ENCODE results near the gene MSMO1. TPM values are rescaled to one million over a fixed set of nuclear protein-coding genes. Genes with fewer than 3 reads are reported as not detected.

The MSMO1 gene
- total RNA-seq, 1 donor from 2014 or later, result 104 TPM

DNA sequence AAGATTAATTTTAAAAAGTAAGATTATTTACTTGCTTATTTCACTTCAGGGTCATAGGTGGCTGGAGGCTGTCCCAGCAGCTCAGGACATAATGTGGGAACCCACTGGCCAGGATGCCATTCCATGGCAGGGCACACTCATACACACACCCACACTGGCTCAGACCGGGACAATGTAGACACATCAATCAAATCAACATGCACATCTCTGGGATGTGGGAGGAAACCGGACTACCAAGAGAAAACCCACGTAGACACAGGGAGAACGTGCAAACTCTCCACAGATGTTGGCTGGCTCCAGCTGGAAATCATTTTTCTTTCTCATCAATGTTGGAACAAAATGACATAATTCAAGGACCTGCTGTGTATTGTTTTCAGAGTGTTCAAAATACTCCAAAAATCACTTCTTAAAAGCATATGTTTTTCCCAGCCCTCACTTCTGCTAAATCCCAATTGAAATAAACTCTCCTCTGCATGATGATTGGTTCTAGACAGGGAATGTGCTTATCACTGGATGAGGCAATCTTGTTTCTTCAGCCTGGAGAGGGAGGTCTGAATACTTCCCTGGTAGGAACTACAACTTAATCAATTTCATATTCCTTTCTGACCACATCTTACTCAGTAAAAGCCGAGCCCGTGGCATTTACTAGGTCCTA, 32.7 kb downstream of the MSMO1 start:
- DNase-seq (ENCODE audit: low spot score), result no peak

DNA sequence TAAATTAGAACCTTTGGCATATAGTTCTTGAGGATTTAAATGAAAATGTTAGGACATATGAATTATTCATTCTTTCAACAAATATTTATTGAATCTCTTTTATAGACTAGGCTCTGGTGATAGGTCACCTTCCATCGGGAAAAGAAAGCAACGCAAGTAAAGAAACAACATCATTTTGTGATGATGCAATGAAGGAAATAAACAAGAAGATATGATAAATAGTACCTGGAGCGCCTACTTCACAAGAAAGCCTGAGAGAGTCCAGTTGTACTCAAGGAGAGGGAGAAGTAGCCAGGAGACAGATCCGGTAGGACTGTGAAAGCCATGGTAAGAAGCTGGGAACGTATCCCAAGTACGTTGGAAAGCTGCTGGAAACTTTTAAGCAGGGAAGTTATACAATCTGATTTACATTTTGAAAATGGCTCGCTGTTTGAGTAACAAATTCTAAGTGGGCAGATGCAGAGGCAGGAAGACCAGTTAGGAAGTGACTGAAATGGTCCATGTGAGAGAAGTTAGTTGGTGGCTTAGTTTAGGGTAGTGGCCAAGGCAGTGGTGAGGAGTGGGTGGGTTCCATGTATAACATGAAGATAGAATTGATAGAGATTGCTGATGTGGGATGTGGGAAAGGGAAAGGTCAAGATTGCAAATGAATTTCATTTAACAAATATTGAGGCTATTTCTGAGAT, 33.7 kb downstream of the MSMO1 start:
- DNase-seq (ENCODE audit: low spot score), result no peak

DNA sequence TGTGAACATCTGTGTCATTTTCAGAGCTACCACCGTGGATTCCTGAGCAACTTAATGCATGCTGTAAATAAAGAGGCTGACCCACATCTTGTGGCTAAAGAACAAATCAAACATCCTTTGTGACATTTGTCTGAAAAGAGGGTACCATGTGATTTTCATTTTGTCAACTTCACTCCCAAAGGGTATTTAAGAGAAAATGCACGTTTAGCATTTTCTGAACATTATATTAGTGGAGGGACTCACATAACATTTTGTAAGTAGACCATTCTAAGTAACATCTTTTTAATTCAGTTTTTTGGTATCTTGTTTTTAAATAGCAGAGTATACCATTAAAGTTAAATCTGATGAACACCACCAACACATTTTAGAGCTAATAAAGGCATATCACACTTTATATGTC, 34.3 kb downstream of the MSMO1 start:
- no peak for DNase-seq (ENCODE audit: low spot score)

DNA sequence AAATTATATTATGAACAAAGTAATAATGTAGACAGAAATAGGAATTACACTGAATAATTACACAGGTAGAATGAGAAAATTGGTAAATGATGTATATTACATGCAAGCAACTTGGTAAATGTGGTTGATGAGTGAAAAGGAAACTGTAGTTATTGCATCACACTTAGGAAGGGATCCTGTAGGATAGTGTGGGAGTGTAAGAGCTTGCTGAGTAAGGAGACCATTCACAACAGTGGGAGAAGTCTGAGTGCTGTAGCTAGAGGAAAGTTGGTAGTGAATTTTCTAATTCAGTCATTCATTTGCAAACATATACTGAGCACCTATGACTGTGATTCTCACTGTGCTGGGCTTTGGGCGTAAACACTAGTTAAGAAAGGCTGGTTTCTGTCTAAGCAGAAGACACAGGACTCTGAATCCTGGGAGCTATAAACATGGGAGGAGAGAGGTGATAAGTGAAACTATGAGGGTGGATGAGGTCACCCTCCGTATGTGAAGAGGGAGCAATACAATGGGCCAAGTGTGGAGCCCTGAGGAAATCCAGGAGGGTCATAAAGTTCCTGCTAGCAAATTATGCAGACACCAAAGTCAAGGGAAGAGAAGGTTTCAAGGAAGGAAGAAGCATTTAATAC, 37.1 kb downstream of the MSMO1 start:
- DNase-seq (ENCODE audit: low spot score), result no peak

DNA sequence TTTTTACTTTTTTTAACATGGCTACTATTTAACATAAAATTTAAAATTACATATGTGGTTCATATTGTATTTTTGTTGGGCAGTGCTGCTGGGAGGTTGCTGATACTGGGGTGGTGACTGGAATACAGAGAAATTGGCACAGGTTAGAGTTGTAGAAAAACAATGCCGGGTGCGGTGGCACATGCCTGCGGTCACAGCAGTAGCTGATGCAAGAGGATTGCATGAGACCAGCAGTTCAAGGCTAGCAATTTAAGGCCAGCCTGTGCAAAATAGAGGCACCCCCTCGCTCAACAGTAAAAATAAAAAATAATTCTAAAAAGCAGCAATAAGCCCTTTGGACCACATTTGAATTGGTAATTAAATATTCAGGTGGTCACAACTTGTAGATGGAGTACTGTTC, 39.6 kb downstream of the MSMO1 start:
- no peak for DNase-seq (ENCODE audit: low spot score)

DNA sequence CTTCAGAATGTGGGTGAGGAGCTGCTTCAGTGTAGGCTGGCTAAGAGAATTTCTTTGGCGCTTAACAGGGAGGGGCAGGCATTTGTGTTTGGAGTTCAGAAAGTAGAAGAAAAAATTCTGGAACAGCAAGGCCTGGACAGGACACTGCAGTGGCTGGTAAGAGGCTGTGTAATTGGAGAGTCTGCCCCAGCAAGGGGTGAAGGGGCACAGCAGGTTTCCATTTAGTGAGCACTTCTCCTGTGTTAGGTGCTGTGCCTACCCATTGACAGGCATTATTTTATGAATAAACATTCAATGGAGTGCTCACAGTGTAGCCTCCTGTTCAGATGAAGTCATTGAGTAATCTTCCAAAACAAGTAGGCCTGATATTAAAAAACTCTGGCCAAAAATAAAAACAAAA, 40.6 kb downstream of the MSMO1 start:
- DNase-seq (ENCODE audit: low spot score), result no peak

DNA sequence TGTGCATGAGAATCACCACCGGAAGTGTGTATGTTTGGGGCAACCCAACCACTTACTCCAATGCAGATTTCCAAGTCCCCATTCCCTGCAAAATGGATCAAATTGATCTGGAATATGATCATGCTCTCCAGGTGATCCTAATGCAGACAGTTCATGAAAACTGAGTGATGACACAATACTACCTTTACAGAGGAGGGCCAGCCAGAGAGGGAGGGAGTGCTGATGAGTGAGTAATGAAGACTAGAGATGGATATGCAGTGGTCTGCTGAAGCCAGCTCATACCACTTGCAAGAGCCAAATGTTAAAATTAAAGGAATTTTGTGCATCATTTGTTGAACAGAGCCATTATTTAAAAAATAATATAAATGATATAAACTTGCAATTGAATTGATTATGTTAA, 41.1 kb downstream of the MSMO1 start:
- no peak for DNase-seq (ENCODE audit: low spot score)

DNA sequence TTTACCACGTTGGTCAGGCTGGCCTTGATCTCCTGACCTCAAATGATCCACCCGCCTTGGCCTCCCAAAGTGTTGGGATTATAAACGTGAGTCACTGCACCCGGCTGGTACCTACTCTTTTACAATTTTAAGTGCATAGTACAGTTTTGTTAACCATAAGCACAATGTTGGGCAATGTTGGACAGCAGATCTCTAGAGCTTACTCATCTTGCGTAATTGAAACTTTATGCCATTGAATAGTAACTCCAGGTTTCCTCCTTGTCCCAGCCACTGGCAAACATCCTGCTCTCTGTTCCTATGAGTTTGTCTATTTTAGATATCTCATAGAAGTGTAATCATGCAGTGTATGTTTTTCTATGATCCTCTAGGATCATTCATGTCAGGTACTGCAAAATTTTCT, 42.1 kb downstream of the MSMO1 start:
- DNase-seq (ENCODE audit: low spot score), result no peak

DNA sequence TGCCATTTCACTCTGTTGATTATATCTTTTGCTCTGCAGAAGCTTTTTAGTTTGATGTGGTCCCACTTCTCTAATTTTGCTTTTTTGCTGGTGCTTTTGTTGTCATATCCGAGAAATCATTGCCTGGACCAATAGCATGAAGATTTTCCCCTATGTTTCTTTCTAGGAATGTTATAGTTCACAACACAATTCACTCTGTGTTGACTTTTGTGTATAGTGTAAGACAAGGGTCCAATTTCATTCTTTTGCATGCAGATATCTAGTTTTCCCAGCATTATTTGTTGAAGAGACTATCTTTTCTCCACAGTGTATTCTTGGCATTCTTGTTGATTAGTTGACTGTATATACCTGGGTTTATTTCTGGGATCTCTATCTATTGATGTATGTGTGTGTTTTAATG, 43.1 kb downstream of the MSMO1 start:
- no peak for DNase-seq (ENCODE audit: low spot score)

DNA sequence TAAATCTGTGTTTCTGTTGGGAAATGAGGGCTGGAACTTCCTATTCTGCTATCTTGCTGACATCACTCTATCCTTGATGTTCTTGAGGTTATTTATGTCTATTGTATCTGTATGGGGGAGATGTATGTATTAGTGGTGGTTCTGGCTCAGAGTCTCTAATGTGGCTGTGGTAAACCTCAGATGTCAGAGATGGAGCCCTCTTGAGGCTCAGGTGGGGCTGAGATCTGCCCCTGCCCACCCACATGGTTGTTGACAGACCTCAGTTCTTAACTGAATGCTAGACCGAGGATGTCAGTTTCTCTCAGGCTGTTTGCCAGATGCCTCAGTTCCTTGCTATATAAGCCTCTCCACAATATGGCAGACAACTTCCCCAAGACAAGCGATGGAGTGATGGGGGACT, 48.0 kb downstream of the MSMO1 start:
- DNase-seq (ENCODE audit: low spot score), result no peak

DNA sequence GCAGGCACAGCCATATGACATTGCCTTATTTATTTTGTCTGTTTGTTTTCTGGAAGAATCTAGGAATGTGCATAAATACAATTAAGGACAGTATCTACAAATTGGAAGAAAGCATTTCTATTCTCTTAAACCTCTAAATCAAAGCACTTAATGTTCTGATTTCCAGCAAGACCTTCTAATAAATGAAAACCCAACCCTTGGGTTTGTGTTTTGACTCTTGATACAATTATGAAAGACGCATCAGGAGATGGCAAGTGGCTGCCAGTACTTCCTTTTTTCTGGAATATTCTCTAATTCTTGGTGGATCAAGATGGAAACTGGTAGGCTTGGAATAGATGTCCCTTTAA, 50.9 kb downstream of the MSMO1 start:
- no peak for DNase-seq (ENCODE audit: low spot score)

DNA sequence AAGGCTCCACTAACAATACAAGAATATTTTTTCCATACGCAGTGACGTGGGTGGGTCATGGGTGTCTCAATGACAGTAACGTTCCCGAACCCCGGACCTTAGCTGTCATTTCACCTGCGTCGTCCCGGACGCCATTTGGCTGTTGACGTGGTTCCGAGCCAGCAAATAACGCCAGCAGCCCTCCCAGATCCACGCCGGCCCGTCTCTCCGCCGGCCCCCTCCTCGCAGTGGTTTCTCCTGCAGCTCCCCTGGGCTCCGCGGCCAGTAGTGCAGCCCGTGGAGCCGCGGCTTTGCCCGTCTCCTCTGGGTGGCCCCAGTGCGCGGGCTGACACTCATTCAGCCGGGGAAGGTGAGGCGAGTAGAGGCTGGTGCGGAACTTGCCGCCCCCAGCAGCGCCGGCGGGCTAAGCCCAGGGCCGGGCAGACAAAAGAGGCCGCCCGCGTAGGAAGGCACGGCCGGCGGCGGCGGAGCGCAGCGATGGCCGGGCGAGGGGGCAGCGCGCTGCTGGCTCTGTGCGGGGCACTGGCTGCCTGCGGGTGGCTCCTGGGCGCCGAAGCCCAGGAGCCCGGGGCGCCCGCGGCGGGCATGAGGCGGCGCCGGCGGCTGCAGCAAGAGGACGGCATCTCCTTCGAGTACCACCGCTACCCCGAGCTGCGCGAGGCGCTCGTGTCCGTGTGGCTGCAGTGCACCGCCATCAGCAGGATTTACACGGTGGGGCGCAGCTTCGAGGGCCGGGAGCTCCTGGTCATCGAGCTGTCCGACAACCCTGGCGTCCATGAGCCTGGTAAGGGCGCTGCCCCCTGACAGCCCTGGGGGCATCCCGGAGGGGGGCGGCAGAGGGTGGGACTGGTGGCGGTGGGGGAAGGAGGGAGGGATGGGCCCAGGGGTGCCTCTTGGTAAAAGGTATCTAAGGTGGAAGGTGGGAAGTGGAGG, 51.5 kb downstream of the MSMO1 start, which contains the start of gene CPE:
Gene CPE, plus strand, starts transcription at position 264 of the 933 bp plus-strand sequence. Its CDS starts 214 bp downstream, at position 478.
- DNase-seq (ENCODE audit: low spot score), result peak; percentile 71

DNA sequence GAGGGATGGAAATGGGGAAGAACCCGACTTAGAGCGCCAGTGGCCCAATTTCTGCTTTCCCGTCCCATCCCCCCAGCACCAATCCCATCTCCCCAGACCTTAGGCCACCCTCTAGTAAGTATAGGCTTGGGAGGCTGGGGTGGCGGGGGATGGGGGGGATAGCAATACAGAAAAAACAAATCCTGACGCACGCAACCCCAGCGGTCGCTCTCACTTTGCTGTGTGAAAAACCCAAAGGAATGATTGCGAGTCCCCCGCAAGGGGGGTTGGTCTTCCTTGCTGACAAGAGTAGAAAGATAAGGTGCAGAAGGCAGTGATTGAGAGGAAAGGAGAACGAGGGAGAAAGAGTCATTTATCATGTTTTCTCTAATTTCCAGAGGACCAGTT, 52.2 kb downstream of the MSMO1 start:
- DNase-seq (ENCODE audit: low spot score), result peak; percentile 17

DNA sequence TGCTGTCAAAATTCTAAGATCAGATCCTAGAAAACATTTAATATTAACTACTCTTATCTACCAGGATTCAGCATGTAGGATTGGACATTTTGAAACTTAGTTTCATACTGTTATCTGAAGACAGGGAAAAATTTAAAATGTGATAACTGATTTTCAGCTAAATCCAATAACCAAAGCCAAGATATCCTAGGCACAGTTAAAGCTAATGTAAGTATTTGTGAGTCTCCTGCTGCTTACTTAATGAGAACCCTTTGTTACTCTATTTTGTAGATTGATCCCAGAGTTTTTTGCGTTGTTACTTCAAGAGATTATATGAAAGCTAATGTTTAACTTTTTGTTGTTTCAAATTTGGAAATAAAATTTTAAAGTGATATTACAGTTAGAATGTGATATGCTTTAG, 53.3 kb downstream of the MSMO1 start:
- DNase-seq (ENCODE audit: low spot score), result no peak

DNA sequence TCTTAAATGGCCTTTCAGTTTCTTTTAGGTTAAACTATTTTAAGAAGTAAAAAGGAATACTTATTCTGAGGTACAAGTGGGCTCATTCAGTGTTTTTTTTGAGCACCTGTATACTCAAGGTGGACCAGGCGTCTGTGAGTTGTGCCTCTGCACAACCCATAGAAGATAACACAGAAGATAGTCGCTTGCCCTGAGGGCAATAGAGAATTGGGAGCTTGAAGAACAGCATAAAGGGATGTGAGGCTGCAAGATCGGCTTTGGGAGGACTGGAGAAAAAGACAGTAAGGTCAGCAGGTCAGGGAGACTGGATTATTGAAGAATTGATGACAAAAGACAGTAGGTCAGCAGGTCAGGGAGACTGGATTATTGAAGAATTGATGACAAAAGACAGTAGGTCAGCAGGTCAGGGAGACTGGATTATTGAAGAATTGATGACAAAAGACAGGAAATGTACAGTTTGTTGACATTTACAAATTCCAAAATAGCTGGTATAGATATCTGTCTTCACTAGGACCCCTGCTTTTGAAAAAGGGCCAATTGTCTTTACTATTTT, 54.4 kb downstream of the MSMO1 start:
- no peak for DNase-seq (ENCODE audit: low spot score)

DNA sequence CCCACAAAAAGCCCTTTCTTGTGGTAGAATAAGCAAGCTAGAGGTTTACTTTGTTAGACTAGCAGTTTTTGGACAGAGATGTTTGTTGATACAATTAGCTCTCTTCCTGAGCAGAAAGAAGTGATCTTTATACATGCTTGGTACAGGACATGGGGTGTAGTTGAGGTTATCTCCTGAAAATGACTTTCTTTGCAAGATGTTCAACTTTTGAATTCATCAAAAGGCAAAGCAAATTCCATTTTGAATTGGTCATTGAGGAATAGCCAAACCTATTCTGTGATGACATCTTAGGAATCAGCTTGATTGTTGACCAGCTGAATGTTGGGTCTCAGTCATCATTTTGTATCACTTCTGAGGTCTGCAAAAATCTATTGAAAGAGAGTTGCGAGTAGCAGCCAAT, 55.2 kb downstream of the MSMO1 start:
- no peak for DNase-seq (ENCODE audit: low spot score)

DNA sequence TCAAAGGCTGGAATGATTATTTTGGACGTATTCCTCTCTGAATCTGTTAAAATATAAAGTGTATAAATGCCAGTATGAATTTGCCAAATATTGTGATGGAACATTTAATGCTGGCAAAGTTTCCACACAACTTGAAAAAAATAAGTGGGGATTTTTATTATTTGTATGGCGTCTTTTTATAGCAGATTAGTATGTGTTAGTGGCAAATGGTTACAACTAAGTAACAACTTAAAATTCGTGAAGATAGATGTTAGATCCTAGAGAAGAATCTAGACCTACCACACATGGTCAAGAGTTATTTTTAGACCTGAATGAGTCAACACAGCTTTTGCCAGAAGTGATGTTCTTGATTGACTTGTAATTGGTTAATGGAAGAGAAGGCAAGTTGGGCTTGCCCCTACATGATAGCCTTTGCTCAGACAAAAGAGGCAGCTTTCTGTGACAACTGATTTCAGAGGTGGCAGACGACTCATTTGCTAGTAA, 56.2 kb downstream of the MSMO1 start:
- peak; percentile 56 for DNase-seq (ENCODE audit: low spot score)

DNA sequence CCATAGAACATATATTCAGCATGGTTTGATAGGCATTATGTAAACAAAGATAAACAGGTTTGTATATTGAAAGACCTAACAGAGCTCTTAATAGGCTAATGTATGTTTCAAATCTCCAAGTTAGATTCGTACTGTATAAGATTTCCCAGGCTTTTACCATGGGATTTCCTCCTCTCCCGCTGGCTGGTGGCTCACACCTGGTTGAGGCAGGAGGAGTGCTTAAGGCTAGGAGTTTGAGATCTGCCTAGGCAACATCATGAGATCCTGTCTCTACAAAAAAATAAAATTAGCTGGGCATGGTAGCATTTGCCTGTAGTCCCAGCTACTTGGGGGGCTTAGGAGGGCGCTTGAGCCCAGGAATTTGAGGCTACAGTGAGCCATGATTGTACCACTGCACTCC, 56.7 kb downstream of the MSMO1 start:
- DNase-seq (ENCODE audit: low spot score), result no peak

DNA sequence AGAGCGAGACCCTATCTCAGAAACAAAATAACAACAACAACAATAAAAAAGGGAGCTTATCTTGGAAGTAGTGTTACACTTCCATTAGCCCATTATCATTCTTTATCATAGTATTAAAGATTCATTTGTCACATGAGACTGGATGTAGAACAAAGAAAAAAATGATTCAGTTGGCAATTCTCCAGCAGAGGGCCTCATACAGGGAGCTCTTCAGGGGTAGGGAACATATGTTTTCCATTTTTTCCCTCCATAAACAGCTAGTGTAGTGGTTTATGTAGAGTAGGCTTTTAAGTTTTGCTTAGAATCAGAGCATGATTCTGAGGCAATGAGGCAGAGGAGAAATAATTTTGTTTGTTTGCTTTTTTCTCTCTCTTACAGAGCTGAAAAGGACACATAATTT, 57.1 kb downstream of the MSMO1 start:
- DNase-seq (ENCODE audit: low spot score), result peak; percentile 52

DNA sequence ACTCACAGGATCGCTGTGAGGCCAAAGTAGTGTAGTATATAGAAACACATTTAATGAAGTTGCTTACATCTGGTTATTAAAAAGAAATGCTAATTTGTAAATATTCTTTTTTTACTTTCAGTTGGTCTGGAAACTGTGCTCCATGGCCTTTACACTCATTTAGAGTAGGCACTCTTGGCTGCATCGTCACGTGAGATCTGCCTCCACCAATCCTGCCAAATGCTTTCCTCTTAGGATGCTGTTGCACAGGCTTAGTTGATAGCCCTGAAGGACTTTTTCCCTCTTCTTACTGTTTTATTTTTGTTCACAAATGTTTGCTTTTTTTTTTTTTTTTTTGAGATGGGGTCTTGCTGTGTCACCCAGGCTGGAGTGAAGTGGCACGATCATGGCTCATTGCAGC, 57.7 kb downstream of the MSMO1 start:
- DNase-seq (ENCODE audit: low spot score), result no peak

DNA sequence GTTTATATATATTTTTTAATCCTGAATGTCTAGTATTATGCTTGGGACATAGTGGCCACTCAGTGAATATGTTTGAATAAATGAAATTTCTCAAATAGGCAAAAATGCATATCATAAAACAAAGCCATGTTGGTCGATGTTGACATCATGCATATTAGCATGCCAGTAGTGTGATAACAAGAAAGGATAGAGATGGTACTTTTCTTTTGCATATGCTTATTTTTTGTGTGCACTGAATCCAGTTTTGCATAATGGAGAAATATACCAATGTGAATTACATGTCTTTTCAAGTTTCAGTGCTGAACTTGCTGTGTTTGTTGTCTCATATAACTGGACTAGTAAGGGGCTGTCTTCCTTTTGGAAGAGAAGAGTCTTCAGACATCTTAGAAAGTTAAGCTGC, 58.9 kb downstream of the MSMO1 start:
- DNase-seq (ENCODE audit: low spot score), result no peak

DNA sequence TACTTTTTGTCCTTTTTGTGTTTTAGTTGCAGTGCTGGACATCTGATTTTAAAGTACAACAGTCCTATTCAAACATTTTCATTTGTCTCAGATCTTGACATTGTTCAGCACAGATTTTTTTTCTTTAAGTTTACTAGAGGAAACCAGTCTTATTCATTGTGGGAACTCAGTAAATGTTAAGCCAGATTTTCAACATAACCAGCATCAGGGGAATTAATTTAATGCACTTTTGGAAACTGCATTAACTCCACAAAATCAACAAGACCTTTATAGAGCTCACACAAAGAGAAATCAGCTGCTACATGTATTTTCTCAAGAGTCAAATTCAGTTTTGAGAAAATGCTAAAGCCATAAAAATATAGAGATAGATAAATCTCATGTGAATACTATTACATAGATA, 61.3 kb downstream of the MSMO1 start:
- DNase-seq (ENCODE audit: low spot score), result peak; percentile 55

All from umbilical cord (tissue), 2 donors.